LNCaP clone FGC (cell line): ENCODE results near the gene COA6.

Source experiments
- DNase-seq: peaks from one replicate; pipeline ENCODE4 v3.0.0-alpha.2; 2011; ENCODE audit warnings: low read depth
- H3K4me3 ChIP-seq: 2 replicates; pipeline ENCODE4 v1.5.1; 2011; ENCODE audit warnings: mild to moderate bottlenecking, low read depth, low read length, control low read depth
- CTCF ChIP-seq: IDR thresholded peaks from 2 replicates; pipeline ENCODE4 v1.5.1; 2012; ENCODE audit warnings: mild to moderate bottlenecking; ENCODE audit not compliant: control insufficient read depth, insufficient read depth; ENCODE audit errors: extremely low read depth

Gene COA6

GRCh38 chr1:234408757-234409156 lies 35.5 kb downstream of the COA6 start:
- no peak for DNase-seq
- TF ChIP-seq CTCF, result no peak
- no peak overlapping the region for H3K4me3 ChIP-seq

- peak; percentile 60 for TF ChIP-seq CTCF
- DNase-seq, result peak; percentile 43
- no peak overlapping the region for H3K4me3 ChIP-seq
Observed at GRCh38 chr1:234409328-234409727, 36.1 kb downstream of the COA6 start.

DNA sequence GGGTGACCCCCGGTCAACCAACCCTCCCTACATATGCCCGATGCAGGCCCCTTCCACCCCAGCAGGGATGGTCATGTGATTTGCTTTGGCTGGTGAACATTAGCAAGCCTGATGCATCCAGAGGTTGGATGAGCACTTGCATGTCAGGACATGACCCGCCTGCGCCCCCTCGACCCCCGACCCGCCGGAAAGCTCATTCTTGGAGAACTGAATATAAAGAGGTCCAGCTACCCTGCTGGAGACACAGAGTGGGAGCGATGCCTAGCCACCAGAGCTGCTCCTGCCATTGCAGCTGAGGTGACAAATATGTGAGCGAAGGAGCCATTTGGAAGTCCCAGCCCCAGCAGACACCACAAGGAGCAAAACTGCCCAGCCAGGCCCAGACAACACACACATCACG lies 39.6 kb downstream of the COA6 start:
- no peak for DNase-seq

GRCh38 chr1:234413485-234413884 lies 40.2 kb downstream of the COA6 start:
- no peak overlapping the region for H3K4me3 ChIP-seq
- DNase-seq, result no peak

More for the DNA sequence above, 39.6 kb downstream of the COA6 start:
- H3K4me3 ChIP-seq, result no peak overlapping the region
- no peak for TF ChIP-seq CTCF

DNA sequence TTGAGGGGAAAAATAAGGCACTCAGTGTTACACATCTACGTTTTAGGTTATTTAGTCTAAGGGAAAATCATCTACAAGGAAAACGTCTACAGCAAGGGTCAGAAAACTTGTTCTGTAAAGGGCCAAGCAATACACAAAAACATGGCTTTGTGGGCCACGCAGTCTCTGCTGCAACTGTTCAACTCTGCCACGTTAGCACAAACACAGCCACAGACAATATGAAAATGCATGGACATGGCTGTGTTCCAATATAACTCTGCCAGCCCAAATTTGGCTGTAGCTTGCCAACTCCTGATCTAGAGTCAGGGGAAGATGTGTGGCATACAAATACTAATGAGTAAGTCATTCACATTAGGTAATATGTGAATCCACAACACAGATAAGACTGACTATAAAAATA lies 40.7 kb downstream of the COA6 start:
- H3K4me3 ChIP-seq, result no peak overlapping the region
- DNase-seq, result no peak
- no peak for TF ChIP-seq CTCF

More at GRCh38 chr1:234413485-234413884, 40.2 kb downstream of the COA6 start:
- TF ChIP-seq CTCF, result no peak

GRCh38 chr1:234427950-234428646 lies 54.8 kb downstream of the COA6 start:
- DNase-seq, result no peak
- H3K4me3 ChIP-seq, result no peak overlapping the region
- no peak for TF ChIP-seq CTCF

DNA sequence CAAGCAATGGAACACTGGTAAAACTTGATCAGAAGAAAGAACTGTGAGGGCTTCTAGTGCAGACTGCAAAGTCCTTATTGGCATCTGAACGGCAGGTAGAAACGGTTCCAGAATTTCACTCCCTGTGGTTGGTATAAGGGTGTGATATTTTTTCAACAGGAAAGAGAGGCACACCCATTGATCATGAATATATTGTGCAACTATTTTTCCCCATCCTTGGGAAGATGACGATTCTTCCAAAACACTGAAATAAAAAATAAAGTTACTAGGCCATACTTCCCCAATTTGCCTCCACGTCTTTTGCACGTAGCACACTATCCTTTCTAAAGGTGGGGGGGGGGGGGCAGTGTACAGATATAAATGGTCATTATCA lies 56.2 kb downstream of the COA6 start:
- DNase-seq, result no peak
- H3K4me3 ChIP-seq, result no peak overlapping the region
- no peak for TF ChIP-seq CTCF
